NCI-H748 (cell line): ENCODE results near the gene UBA1.

ENCODE experiments used
- DNase-seq: peaks from one replicate; lab custom pipeline; 2025; ENCODE audit not compliant: unreplicated experiment; lab: John Stamatoyannopoulos, UW

UBA1 gene

DNA sequence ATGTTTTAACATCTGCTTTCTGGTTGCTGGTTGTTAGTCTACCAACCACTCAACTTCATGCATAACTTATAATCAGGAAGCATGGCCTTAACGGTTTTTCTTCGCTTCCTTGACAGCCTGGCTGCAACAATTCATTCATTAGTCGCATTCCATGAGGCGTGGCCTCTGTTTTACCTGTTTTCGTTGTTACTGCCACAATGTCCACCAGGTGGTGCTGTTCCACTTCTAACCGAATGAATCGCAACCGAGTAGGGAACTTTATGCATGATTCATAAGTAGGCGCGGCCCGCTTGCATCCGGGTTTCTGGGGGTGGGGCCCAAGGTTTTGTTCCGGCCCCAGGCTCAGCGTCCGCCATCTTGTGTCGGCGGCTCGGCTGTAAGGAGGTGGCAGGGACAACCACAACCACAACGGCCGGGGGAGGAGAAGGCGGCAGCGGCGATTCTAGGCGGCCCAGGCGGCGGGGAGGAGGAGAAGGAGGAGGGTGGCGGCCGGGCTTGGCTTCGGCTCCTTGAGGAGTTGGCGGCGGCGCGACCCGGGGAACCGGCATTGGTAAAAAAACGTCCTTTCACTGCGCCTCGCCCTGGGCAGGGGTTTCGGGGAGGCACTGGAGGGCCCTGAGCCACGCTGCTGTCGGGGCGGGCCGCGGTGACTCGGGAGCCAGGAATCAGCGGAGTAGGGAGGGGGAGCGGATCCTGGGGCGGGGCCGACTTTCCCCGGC is at the start of gene UBA1:
Gene UBA1 (plus strand): TSS at position 355 of the 719 bp plus-strand sequence. CDS start 4,974 bp downstream, outside the sequence.
- DNase-seq = peak; percentile 95

DNA sequence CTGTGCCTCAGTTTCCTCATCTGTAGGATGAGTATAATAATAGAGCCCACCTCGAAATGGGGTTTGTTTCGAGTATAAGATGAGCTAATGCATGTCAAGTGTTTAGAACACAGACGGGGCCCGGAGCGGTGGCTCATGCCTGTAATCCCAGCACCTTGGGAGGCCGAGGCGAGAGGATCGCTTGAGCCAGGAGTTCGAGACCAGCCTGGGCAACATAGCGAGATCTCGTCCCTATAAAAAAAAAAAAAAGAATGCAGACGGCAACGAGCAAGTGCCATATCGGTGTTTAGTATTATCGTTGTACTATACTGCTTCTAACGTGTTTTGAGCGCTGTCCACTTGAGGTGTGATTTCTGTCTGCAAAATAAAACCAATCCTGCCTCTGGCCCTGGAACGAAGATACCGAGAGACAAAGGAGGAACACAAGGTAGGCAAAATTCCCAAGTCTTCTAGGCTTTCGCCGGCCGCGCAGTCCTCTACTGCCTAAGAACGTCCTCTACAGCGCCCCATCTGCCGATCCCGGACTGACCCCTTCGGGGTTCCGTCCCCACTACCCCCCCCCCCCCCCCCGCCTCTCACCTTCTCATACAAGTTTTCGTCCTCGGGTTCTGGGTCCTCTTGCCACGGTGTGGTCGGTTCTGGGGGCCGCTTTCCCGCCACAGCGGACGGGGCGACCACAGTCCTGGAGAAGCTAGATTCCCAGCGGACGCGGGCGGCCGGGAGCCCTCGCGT is 49.6 kb upstream of the UBA1 start:
- DNase-seq = peak; percentile 64

DNA sequence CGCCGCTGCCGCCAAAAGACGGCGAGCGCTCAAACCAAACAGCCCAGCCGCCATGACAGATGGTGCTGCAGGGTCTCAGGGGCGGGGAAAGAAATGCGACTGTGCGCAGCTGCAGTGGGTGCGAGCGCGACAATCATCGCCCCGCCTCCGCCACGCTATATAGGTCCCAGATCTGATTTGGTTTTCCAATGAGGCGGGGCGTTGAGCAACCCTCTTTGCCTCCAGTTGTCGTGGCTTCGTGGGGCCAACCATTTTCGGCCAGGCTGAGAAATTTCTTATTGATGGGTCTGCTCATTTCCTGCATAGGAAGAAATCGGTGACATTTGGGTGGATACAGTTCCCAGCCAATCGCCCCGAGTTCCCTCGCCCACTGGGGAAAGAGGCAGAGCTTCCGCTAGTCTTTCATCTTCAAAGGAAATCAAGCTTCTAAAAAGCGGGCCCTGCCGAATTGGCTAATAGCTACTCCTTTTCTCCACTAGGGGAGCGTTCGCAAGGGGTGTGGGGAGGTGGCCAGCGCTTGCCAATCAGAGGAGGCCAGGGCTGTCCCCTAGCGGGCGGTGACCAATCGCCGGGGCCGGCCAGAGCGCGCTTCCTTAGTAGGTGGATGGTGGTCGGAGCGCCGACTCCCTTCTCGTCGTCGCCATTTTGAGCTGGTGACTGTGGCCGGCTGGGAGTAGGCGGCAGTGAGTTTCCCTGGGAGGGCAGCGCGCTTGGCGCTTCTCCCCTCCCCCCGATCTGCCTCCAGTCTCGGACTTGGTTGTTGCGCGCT is 48.8 kb upstream of the UBA1 start, which contains the start of the genes NDUFB11 and RBM10:
Gene NDUFB11 (minus strand): TSS at position 77 of the 769 bp plus-strand sequence. CDS start 23 bp downstream, at position 54.
Gene RBM10 (plus strand): TSS at position 596 of the 769 bp plus-strand sequence. CDS start 2,261 bp downstream, outside the sequence.
- DNase-seq = peak; percentile 95

DNA sequence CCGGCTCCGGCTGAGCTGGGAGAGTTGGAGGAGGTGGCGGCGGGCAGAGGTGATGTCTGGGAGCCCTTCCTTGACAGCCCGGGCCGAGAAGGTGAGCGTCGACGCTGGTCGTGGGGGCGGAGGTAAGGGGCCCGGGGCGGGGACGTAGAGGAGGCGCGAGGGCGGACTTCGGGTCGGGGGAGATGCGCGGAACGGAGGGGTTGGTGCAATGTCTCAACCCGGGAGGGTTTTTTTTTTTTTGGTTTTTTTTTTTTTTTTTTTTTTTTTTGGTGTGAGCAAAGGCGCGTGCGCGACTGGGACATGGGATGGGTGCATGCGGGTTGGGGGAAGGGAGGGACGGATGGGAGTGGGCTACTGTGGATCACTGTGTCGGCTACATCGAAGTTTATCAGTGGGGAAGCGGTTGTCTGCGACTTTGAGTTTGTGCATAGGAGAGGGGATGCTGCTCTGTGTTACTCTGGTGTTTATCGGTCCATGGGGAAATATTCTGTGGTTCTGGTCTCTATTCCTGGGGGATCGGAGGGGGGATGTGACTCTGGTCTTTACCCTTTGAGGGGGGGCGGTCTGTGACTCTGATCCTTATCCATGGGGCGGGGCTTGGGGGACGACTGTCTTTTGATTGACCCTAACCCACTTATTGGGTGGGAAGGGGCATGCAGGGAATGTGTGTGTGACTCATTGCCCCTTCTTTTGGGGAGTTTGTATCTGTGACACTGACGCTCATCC is 48.1 kb upstream of the UBA1 start:
- DNase-seq = peak; percentile 75

DNA sequence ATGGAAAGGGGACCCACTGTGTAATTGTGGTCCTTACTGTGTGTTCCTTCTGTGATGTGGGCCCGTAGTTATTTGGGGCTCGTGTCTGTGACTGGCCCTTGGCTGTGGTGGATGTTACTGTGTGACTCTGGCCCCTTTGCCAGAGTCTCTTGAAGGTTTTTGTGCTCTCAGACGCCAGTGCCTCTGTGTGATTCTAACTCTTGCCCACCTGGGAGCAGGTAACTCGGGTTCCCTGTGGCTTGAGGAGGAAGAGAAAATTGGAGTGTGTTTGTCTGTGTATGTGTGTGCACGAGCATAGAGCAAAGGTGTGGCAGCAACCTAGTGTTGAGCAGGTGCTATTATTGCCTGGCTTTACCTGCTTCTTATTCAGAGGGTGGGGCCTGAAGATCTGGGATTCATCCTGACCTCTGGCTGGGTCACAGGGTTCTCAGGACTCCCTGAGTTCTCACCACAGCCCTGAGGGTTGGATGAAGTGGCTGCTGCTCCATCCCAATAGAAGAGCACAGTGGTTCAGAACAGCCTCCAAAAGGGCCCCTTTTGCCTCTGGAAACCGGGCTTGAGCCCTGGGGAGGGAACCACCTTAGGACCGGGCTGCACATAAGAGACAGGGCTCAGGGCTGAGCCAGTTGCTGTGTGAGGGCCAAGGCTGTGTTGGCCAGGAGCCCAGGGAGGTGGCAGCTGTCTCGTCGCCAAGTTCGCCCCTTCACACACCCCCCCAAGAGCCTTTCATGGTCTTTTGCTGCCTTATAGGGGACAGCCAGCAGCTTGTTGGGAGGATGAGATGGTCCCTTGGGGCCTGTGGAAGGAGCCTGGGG is 47.3 kb upstream of the UBA1 start:
- DNase-seq = peak; percentile 48

DNA sequence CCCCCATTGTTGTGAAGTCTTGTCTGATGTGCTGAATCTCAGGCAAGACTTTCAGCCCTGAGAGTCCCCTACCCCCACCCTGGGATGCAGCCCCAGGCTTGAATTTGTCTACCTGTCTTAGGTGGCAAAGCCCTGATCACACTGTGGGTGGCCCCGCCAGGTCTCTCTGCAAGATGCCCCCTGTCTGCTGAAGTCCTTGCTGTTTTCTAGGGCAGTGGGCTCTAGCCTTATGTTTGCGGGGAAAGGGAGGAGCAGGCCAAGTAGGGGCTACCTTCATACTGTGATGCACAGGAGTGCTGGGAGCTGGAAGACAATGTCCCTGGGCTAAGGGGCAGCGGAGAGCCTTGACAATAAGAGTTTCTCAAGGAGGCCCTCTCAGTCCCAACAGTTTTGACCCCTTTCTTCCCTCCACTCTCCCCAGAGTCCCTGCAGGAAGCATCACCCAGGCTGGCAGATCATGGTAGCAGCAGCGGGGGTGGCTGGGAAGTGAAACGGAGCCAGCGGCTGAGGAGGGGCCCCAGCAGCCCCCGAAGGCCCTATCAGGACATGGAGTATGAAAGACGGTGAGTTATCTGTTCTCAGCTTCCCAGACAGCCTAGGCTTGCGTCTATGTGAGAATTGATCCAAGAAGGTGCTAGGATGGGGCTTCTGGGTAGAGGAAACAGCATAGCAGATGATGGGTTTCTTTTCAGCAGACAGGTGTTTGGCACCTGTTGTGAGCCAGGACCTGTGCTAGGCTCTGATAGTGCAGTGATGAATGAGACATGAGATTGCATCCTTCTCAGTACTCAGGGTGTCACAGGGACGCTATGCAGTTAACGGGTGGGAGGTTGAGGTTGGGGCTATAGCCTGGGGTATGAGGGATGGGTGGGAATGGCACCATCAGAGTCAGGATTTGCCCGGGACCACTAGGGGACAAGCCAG is 46.4 kb upstream of the UBA1 start:
- no peak for DNase-seq

DNA sequence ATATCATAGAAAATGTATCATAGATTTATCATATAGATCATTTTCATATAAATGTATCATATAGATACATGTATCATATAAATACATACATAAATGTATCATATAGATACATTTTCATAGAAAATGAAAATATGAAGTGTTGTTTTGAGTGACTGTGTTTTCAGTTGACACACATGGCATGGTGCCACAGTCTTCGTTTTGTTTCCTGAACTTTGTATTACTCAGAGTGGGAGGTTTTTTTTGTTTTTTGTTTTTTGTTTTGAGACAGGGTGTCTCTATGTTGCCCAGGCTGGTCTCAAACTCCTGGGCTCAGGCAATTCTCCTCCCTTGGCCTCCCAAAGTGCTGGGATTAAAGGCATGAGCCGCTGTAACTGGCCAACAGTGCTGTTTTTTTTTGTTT is 44.7 kb upstream of the UBA1 start:
- DNase-seq = no peak

DNA sequence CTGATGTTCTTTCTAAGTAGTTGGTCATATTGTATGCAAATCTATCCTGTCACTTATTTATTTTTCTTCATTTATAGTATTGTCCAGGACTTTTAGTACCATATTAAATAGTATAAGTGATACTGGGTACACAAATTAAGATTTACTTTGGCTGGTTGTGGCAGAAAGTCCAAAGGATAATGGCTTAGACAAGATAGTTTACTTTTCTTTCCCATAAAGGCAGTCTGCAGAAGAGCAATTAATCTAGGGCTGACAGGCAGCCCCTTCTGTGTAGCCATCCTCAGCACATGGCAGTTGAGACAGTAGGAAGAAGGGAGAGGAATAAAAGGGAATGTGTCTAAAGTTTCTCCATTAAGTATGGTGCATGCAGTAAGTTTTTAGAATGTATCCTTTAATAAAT is 42.2 kb upstream of the UBA1 start:
- DNase-seq = no peak

DNA sequence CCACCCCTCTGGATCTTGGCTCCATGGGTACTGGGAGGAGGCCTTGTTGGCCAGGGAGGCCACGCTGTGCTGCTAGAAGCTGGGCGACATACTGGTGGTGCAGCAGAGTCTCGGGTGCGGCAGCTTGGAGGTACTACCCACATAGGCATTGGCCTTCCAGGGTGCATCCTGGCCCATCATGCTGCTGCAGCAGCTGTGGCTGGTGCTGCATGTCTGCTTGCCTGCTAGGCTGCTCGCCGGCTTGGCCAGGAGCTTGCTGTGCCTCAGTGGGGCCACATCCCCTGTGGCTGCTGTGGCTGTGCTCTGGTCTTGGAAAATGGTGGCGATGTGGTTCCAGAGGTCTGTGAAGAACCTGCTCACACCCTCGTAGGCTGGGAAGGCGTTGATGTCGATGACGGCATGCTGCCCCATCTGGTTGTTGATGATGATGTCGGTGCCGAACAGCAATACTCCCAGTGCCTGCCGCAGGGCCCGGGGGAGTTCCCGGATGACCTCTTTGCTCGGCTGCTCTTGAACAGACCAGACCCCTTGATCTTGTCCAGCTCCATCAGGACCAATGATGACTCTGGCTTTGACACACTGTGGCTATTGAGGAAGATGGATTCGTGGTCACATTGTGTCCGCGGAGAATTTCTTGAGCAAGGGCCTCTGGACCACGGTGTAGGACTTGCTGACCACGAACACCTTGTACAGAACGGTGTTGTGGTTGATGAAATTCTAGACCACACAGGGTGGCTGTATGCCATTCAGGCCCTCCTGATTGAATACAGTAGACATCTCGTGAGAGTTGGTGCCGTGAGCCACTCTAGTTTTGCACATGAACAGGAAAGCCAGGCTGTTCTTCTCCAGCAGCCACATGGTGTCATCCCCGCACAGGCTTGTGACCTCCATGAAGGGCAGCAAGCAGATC is 36.8 kb upstream of the UBA1 start:
- no peak for DNase-seq

DNA sequence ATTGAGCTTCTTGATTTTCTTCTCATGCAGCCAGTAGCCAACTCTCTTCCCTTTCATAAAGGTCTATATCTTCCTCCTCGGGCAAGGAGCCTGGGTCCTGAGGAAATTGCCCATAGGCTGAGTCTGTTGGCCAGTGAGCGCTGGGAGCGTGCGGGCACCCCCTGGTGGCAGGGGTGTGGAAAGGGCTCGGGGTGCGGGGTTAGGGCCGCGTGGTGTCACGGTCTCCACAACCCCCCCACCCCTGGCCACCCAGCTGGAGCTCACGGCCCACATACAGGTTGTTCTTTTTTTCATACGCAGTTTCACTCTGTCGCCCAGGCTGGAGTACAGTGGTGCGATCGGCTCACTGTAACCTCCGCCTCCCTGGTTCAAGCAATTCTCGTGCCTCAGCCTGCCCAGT is 35.5 kb upstream of the UBA1 start:
- no peak for DNase-seq

DNA sequence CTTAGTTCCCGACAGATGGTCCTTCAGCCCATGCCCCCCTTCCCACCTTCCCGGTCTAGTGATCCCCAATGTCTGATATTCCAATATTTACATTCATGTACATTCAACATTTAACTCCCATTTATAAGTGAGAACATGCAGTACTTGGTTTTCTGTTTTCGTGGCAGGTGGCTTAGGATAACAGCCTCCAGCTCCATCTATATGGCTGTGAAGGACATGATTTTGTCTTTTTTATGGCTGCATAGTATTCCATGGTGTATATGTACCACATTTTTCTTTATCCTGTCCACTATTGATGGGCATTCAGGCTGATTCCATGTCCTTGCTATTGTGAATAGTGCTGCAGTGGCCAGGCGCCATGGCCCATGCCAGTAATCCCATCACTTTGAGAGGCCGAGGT is 34.8 kb upstream of the UBA1 start:
- DNase-seq = no peak

DNA sequence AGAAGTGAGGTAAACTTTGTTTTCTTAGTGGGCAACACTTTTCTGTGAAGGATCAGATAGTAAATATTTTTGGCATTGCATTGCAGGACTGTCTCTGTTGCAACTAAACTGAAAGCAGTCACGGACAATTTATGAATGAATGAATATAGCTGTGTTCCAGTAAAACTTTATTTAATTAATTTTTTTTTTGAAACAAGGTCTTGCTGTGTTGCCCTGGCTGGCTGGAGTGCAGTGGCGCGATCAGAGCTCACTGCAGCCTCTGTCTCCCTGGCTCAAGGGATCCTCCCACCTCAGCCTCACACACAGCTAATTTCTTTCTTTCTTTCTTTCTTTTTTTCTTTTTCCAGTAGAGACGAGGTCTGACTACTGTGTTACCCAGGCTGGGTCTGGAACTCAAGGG is 32.8 kb upstream of the UBA1 start:
- no peak for DNase-seq

DNA sequence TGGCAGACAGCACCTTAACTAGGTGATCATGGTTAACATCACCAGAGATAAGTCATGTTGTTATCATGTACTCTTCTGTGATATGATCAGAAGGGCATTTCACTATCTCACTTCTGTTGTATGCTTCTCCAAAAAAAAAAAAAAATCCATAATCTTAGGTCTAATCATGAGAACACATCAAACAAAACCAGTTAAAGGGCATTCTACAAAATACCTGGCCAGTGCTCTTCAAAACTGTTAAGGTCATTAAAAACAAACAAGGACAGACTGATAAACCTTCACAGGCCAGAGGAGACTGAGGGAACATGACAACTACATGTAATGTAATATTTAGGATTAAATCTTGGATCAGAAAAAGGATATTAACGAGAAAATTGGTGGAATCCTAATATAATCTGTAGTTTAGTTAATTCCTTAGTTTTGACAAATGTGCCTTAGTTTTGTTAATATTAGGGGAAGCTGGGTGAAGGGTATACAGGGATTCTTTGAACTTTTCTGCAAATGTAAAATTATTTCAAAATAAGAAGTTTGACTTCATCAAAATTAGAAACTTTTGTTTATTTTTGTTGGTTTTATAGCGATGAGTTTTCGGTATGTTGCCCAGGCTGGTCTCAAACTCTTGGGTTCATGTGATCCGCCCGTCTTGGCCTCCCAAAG is 30.6 kb upstream of the UBA1 start:
- DNase-seq = no peak

DNA sequence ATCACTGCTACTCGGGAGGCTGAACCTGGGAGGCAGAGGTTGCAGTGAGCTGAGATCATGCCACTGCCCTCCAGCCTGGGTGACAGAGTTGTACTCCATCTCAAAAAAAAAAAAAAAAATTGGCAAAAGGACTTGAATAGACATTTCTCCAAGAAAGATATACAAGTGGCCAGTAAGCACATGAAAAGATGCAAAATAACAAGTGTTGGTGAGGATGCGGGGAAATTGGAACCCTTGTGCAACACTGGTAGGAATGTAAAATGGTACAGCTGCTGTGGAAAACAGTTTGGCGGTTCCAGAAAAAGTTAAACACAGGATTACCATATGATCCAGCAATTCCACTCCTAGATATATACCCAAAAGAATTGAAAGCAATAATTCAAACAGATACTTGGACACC is 29.2 kb upstream of the UBA1 start:
- DNase-seq = no peak

DNA sequence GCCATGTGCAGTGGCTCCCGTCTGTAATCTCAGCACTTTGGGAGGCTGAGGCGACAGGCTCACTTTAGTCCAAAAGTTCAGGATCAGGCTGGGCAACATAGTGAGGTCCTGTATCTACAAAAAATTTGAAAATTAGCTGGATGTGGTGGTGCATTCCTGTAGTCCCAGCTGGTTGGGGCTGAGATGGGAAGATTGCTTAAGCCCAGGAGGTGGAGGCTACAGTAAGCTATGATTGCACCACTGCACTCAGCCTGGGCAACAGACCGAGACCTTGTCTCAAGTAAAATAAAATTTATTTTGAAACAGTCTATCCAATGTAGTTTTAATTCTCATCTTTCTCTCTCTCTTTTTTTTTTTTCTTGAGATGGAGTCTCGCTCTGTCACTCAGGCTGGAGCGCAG is 27.5 kb upstream of the UBA1 start:
- no peak for DNase-seq

DNA sequence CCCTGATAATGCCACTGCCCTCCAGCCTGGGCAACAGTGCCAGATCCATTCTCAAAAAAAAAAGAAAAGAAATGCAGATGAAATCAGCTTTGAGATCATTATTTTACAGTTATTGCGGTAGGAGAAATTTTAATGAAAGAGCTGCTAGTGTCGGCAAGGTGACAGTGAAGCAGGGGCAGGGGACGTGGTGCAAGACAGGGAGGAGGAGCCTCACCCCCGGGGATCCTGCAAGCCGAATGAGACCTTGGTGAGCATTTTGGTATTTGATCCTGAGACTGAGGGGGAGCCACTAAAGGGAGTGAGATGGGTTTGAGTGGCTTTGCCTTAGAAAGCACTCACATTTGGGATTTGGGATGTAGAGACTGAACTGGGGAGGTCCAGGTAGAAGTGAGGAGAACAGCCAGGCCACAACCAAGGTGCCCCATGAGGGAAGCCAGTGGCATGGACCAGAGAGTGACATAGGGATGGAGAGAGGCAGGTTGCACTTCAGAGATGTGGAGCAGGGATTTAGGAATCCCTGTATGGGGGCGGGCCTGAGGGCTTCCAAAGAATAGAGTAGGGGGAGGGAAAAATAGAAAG is 25.0 kb upstream of the UBA1 start:
- no peak for DNase-seq

DNA sequence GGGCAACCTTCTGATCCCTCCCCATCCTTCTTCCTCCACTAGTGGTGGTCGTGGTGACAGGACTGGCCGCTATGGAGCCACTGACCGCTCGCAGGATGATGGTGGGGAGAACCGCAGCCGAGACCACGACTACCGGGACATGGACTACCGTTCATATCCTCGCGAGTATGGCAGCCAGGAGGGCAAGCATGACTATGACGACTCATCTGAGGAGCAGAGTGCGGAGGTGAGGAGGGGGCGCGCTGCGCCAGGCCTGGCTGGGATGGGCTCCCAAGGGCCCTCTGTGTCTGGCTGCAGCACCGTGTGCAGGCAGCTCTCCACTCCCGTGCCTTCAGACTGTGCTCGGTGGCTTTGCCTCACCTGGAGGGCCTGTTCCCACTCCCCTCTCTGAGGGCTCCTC is 24.4 kb upstream of the UBA1 start:
- no peak for DNase-seq
